Measurements from ENCODE around the gene TNFSF8.

TNFSF8 gene

DNA sequence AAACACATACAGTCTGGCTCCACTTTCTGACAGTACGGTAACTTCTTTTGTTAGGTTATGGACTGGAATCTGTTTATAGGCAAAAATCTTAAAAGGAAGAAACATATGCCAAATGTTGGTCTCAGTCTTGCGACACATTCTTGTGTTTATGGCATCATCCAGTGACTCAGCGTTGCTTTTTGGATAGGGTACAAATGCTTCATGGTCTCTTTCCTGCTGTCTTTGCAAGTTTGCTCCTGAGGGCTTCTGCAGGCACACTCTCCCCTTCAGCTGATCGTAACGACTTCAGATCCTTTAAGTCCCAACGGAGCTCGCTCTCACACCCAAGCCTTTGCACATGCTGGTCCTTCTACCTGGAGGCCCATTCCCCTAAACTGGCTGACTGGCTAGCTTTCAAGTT, 23.6 kb upstream of the TNFSF8 start:
- TF ChIP-seq, protein P1, sequence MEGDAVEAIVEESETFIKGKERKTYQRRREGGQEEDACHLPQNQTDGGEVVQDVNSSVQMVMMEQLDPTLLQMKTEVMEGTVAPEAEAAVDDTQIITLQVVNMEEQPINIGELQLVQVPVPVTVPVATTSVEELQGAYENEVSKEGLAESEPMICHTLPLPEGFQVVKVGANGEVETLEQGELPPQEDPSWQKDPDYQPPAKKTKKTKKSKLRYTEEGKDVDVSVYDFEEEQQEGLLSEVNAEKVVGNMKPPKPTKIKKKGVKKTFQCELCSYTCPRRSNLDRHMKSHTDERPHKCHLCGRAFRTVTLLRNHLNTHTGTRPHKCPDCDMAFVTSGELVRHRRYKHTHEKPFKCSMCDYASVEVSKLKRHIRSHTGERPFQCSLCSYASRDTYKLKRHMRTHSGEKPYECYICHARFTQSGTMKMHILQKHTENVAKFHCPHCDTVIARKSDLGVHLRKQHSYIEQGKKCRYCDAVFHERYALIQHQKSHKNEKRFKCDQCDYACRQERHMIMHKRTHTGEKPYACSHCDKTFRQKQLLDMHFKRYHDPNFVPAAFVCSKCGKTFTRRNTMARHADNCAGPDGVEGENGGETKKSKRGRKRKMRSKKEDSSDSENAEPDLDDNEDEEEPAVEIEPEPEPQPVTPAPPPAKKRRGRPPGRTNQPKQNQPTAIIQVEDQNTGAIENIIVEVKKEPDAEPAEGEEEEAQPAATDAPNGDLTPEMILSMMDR (IDR thresholded peaks at IDR 0.05; ENCODE audit: control extremely low read depth, extremely low read depth, low read depth, missing control alignments): no peak
- POLR2A ChIA-PET: no interaction called here
- CTCF ChIA-PET: interaction anchor here (1.0 kb wide), 1 partner anchor 273 kb away, joined by 3 read pairs; no protein-coding TSS in a partner anchor
- DNase-seq (ENCODE audit: extremely low spot score): no peak

DNA sequence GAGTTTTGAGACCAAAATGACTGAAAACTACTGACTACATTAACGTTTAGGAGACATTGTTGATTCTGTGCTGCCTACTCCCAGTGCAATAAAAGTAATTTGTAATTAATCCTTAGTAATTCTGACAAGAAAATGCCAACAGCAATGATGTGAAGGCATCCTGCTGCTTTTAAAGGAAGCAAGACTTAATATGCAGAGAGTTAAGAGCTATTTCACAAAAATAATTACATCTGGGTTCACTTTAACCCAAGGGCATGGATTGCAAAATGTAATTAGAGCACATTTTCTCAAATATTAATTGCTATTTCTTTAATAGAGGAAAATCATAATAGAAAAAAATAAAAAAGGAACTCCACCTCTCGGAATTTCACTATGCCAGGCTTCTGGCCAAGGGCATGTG, 22.7 kb upstream of the TNFSF8 start:
- DNase-seq (ENCODE audit: extremely low spot score): no peak
- ChIA-PET CTCF (interaction anchor here (0.9 to 1.6 kb wide), 3 partner anchors 10 to 62 kb away, joined by 3 read pairs; no protein-coding TSS in a partner anchor), POLR2A (no interaction called here)
- TF ChIP-seq, protein P1 (IDR thresholded peaks at IDR 0.05; ENCODE audit: control extremely low read depth, extremely low read depth, low read depth, missing control alignments): no peak

DNA sequence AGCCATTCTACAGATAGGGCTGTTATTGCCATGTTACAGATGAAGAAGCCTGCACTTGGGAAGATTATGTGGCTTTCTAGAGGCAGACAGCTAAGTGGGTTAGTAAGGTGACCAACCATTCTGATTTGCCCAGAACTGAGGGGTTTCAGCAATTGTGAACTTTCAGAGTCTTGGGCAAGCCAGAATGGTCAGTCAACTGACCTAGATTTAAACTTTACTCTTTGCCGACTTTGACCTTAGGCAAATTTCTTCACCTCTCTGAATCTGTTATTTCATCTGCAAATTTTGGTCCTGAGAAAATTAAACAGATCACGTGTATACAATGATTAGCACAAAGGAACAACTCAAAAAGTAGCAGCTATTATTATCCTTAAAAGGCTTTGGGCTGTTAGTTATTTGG, 20.4 kb upstream of the TNFSF8 start:
- DNase-seq (ENCODE audit: extremely low spot score): no peak
- TF ChIP-seq, protein P1 (IDR thresholded peaks at IDR 0.05; ENCODE audit: control extremely low read depth, extremely low read depth, low read depth, missing control alignments): no peak
- CTCF ChIA-PET: no interaction called here
- POLR2A ChIA-PET: no interaction called here

DNA sequence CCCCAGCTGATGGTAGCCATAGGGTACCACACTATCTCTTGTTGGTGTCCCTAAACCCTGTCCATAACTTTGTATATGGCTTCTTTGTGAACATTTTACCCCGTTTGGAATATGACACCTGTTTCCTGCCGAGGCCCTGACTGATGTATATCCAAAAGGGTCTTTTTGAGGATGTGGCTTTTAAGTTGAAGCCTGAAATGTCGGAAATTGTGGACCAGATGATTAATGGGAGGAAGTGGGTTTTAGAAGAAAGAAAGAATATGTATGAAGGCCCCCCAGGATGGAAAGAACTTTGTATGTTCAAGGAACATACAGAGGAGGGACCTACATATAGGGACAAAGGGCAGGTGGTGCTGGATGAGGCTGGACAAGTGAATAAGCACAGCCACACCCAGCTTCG, 16.7 kb upstream of the TNFSF8 start:
- DNase-seq (ENCODE audit: extremely low spot score): no peak
- CTCF ChIA-PET: no interaction called here
- TF ChIP-seq, protein P1 (IDR thresholded peaks at IDR 0.05; ENCODE audit: control extremely low read depth, extremely low read depth, low read depth, missing control alignments): no peak
- POLR2A ChIA-PET: no interaction called here

DNA sequence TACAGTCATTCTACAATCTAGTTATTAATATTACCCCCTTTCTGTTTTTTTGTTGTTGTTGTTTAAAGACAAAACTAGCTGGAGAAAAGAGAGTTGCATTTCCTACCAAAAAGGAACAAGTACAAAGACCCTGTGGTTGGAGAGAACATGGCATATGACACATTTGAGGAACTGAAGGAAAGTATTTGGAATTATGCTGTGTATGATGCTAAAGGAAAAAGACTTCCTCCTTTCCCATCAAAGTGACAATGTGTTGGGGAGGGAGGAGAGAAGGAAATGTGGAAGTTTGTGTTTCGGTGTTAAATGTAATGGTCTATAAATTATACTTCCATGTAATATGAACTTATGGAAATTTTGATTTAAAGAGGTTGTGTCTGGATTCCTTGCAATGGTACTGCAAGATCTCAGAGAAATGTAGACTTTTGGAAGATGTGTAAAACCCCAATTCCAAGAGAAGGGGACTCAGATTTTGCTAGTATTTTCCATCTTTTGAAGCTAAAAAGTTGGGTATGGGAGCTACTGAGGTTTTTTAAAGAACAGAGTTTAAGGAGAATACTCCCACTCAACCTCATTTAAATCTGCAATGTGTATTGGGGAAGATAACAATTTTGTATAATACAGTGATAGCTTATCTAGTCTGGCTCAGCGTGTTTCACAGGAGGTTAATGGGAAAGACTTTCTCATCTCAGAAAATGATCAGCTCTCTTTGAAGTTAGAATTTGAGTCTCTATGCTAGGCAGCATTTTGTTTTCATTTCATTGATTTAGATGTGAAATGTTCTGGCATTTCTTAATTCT, 15.4 kb upstream of the TNFSF8 start:
- CTCF ChIA-PET: interaction anchor here (0.9 to 1.7 kb wide), 3 partner anchors 10 to 44 kb away, joined by 3 to 7 read pairs (median 4); no protein-coding TSS in a partner anchor
- POLR2A ChIA-PET: no interaction called here
- TF ChIP-seq, protein P1 (IDR thresholded peaks at IDR 0.05; ENCODE audit: control extremely low read depth, extremely low read depth, low read depth, missing control alignments): no peak
- no peak for DNase-seq (ENCODE audit: extremely low spot score)

DNA sequence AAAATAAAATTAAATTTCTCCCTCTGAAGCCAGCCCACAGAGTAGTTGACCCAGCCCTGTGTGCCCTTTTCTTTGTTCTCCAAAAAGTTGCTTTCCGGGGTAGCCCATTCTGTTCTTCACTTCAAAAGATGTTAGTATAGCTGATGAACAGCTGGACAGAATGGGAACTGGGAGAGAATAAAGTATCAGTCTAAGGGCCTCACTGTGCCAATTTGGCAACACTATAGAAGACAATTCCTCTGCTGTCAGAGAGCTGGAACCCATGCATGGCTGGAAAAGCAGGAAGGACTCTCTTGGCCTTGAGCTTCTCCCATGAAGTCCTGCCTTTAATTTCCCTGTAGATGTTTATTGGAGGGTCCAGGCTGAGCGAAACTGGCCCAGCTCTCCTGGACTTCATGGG, 11.0 kb upstream of the TNFSF8 start:
- no peak for DNase-seq (ENCODE audit: extremely low spot score)
- CTCF ChIA-PET: interaction anchor here (1.1 to 1.5 kb wide), 4 partner anchors 13 to 45 kb away, joined by 3 to 4 read pairs (median 3); no protein-coding TSS in a partner anchor
- TF ChIP-seq, protein P1 (IDR thresholded peaks at IDR 0.05; ENCODE audit: control extremely low read depth, extremely low read depth, low read depth, missing control alignments): no peak
- POLR2A ChIA-PET: no interaction called here

Data from GM10248 (cell line).